GM19372 (cell line): ENCODE data around the gene SSU72.

Source experiments
- ATAC-seq: cut with Tn5 transposase; IDR thresholded peaks from one replicate; pipeline ENCODE4 v1.9.1; 2021; ENCODE audit warnings: mild to moderate bottlenecking, low read depth, moderate library complexity; ENCODE audit not compliant: unreplicated experiment

SSU72 gene

DNA sequence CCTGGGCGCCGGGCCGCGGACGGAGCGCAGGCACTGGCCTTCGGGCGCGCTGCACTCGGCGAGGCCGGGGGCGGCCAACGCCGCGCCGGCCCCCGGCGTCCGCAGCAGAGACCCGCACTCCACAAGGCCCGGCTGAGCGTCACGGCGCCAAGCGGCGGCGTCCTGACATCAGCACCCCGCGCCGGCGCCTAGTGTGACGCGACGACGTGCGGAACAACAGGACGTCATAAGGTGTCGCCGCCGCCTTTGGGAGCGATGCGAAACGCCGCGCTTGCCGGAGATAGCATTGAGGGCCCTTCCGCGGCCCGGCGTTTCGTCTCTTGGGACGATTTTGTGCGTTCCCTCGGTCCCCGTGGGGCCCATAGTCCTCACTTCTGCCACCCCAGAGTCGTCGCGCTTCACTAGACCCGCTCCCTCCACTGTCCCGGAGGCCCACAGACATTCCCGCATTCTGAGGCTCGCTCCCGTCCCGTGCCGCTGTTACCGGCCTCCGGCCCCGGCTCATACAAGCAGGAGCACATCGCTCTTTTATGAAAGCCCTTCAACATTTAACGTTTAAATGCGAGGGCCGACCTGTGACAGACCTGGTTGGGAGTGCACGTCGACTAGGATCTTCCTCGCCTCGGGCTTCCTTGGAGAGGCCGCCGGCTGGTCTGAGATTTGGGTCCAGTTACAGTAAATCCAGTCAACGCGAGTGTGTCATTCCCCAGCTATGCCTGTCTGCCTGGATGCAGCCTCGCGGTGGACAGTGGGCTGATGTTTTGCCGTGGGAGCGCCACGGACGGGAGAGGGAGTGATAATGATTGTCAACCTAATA is at the start of gene SSU72:
SSU72 (minus strand) TSS at position 143 of the 817 bp plus-strand sequence. CDS start 306 bp downstream, outside the sequence.
- ATAC-seq, result peak; percentile 89

DNA sequence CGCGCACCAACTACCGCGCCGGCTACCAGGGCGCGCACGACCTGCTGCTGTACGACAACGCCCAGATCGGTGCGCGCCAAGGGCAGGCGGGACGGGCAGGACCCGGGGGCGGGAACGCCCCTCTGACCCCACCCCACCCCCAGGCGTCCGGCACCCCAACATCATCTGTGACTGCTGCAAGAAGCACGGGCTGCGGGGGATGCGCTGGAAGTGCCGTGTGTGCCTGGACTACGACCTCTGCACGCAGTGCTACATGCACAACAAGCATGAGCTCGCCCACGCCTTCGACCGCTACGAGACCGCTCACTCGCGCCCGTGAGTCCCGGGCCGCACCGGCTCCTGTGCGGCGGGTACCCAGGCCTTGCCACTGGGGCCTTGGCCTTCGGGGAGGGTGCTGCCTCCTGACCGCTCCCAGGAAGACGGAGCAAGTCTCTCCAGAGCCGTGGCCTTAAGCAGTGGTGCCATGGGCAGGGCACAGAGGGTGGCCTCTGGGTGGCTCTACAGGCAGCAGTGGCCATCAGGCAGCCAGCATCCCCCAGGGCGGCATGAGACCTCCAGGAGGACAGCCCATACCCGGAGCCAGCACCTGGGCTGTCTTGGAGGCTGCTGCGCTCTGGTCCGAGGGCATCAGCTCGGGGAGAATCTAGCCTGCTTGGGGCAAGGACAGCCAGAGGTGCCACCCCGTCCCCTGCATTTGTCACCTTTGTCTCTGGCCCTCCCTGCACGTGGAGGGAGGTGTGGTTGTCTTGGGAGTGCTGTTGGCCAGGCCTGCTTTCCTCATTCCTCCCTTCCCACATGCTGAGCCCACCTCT is 49.2 kb upstream of the SSU72 start:
- ATAC-seq, result no peak

DNA sequence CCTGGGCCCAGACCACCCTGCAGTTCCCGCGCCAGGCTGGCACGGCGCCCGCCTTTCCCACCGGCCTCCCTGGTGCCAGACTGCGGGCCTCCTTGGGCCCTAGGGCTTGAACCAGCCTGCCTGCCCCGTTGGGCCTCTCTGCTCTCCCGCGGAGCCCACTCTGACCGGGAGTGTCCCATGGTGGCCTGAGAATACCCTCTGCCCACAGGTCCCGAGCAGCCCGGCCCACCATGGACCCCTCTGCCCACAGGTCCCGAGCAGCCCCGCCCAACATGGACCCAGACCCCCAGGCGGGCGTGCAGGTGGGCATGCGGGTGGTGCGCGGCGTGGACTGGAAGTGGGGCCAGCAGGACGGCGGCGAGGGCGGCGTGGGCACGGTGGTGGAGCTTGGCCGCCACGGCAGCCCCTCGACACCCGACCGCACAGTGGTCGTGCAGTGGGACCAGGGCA is 48.5 kb upstream of the SSU72 start:
- no peak for ATAC-seq

DNA sequence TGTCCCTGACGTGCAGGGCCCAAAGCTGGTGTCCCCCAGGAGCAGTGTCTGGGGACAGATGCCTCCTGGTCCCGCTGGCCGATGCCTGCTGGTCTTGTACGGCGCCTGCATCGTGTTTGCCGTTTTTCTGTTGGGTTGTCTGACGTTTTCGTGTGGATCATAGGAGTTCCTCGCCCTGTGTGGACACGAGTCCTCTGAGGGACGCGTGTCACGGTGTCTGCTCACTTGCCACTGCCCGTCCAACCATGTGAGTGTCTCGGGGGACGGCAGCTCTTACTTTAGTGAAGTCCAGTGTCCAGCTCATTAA is 48.1 kb upstream of the SSU72 start:
- no peak for ATAC-seq

DNA sequence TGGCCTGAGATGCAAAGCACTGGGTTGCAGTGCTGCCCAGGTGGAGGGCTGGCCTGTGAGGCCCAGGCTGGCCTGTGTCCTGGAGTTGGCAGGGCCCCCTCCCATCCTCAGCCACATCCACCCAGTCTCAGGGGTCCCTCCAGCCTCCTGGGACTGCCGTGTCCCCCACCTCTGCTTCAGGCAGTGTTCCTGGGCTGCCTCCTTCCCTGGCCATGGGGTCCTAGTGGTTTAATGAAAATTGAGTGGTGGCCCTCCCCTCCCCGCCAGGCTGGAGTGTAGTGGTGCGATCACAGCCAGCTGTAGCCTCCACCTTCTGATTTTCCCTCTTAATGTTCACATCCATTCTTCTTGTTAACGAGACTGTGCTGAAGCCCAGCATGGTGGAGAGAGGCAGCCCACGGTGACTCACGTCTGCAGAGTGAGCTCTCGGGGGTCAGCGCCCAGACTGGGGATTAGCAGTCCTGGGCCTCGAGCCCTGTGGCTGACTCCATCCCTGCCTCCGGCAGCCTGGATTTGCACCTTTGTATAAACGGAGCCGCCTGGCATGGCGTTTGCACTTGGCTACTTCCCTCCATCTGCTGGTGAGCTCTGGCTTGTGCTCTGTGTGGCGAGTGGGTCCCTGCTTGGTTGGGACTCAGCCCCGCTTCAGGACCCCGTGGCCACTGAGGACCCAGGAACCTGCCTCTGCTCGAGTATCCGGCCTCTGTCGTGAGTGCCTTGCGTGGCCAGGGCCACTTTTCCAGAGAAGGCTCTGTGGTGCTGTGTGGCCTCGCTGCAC is 47.5 kb upstream of the SSU72 start:
- ATAC-seq, result no peak

DNA sequence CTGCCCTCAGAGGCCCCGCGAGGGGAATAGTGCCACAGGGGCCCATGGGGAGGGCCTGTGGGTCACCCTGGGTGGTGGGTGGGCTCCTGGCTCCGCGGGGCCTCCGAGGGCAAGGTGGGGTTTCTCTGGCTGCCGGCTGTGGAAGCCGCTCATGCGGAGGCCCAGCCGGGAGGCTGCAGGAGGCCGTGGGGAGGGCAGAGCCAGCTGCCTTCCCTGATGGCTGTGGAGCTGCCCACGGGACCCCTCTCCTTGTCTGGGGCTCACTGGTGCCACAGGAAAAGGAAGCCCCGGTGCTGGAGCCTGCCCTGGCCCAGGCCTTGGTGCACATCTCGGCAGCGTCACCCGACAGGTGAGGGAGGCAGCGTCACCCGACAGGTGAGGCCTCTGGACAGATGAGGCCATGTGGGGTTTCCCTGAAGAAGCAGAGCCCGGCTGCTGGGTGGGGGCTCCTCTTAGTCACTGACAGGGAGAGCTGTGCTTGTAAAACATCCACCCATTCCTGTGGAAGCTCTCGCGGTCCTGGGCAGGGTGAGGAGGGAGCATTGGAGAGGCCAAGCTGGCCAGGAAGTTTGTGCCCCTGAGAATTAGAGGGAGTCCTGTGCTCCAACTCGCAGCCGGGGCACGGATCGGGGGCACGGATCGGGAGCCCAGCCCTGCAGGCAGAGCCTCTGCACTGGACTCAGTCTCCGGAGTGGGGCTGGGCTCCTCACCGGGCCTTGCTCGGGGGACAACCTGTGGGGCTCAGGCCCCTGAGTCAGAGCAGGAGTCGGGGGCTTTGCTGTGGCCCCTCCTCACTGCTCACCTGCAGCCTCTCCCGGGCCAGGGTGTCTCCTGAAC is 46.7 kb upstream of the SSU72 start:
- no peak for ATAC-seq

DNA sequence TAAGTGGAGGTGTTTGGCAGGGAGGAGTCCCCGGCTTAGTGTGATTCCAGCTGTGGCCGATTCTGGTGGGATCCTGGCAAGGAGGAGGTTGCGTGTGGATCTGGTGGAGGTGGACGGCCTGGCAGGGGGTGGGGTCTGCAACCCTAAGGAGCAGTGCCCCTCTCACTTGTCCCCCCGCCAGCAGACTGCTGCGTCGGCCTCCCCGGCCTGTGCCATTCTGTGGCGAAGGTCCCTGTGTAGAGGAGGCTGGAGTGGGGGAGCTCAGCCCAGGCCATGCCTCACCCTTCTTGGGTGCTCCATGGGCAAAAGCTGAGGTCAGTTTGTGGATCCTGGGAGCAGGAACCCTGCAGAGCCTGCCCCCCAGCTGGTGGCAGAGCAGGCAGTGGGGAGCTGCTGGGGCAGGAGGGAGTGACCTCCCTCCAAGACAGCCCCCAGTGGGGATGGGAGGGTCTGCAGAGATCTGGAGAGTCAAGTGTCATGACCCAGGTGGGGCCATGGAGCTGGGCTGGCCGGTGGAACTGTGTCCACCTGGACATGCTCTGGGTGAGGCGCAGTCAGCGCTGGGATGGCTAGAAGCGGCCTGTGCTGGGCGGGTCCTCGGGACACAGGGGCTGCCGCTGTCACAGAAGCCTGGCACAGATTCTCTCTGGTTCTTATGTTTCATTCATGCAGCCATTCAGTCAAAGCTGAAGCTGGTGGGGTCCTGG is 45.9 kb upstream of the SSU72 start:
- no peak for ATAC-seq

DNA sequence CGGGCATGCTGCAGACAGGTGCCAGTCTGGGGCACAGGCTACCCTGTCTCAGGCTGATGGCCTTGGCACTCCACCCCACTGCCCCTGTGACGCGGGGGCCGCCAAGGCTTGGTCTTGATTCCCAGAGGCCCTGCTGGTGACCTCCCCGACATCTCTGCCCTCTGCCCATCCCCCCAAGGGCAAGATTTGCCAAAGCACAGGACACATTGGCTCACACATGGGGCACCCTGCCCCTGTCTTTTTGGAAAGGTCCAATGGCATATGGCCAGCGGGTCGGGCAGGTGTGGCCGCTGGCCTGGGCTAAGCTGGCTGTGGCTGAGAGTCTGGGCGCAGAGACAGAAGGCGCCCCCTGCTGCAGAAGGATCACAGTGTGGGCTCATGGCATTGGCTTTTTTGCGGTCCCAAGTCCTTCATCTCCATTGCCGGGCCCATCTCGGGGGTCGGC is 45.3 kb upstream of the SSU72 start:
- ATAC-seq, result no peak

DNA sequence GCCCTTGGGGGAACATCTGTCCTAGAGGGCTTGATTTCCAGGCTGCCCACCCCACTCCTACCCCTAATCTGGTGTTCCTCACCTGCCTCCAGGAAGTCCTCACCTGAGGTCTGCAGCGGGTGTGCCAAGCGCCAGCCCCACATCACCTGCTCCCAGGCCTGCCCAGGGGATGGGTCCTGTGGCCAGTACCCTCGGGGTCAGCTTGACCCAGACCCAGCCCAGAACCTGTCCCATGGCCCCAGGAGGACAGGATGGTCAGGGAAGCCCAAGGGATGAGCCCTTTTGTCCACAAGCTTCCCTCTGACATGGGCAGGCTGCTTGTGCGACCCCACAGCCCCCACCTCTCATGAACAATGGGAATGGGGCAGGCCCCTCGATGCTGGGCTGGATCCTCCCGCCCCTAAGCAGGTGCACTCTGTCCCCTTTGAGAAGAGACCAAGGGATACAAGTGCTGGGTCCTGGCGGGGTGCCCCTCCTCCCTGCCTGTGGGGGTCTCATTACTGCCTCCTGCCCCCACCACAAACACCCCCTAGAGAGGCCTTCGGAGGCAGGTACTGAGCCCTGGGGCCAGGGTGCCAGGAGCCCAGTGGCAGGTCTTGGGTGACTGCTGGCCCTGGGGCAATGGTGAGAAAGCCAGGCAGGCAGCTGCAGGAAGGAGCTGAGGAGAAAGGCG is 43.9 kb upstream of the SSU72 start:
- no peak for ATAC-seq

DNA sequence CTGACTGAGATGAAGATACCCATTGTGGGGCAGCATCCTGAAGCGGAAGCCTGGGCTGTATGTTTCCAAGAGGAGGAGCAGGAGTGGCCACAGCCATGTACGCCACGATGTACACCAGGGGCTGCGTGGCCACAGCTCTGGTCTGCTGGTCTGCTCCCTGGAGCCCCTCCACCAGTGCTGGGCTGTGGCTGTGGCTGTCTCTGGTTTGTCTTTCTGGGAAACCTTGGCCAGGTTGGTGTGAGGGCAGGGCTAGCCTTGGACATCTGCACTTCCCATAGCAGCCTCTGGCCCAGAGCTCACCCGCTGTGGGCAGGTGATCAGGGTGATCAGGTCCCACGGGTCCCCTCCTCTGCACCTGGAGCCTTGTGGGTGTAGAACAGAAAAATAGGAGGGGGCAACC is 43.3 kb upstream of the SSU72 start:
- no peak for ATAC-seq

DNA sequence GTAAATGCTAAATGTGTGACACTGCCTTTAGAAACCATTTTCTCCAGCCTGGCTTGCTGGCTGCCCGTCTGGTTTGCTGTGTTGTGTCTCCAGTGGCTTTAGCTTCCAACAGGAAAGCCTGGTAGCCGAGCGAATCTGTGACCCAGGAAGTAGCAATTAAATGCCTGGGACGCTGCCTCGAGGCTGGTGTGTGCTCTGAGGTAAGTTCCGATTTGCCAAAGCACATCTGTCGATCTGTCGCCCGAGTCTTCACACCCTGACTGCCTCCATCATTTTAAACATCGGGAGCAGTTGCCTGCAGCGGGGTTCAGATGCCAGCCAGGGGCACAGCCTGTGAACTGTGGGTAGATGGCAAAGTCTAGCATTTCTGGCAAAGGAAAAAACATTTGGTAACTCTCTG is 42.9 kb upstream of the SSU72 start:
- no peak for ATAC-seq

DNA sequence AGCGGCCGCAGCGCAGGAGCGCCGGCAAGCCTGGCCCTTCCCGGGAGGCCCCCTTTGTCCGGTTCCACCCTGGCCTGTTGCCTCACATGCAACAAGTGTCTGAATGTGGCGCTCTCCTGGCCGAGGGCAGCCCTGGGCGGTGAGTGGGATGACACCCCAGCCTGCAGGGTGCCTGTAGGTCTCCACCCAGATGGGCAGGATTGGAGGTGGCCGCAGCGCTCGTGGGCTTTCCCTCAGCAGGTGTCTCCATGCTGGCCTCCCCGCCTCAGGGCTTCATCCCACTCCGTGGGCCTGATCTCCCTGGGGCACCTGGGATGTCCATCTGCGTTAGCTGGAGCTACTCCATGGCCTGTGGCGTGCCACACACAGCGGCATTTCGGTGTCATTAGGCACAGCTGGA is 42.2 kb upstream of the SSU72 start:
- ATAC-seq, result no peak

DNA sequence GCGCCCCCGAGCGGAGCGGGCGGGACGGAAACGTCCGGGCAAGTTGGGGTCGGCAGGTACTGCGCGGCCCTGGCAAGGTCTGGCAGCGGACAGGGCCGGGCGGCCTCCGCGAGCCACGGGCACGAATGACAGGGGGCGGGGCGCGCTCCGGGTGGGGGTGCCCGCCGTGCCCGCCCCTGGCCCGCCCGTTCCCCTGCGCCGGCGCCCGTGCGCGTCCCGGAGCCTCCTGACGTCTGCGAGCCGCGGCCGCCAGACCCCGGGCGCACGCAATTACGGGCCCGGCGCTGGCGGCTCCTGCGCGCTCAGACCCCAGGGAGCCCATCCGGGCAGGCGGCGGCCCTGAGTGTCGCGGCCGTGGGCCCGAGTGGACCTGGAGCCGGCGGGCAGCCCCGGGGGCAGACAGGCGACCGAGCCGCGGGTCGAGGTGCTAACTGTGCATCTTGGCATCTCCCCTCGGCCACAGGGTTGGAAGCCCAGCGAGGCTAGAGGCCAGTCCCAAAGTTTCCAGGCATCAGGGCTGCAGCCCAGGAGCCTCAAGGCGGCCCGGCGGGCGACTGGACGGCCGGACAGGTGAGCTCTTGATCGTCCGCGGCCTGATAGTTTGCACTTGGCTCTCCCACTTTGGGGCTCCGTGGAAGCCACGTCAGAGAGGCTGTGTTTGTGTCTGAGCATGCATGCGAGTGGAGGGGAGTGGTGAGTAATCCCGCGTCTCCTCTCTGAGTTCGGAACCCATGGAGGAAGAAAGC is 41.6 kb upstream of the SSU72 start:
- ATAC-seq, result peak; percentile 21

DNA sequence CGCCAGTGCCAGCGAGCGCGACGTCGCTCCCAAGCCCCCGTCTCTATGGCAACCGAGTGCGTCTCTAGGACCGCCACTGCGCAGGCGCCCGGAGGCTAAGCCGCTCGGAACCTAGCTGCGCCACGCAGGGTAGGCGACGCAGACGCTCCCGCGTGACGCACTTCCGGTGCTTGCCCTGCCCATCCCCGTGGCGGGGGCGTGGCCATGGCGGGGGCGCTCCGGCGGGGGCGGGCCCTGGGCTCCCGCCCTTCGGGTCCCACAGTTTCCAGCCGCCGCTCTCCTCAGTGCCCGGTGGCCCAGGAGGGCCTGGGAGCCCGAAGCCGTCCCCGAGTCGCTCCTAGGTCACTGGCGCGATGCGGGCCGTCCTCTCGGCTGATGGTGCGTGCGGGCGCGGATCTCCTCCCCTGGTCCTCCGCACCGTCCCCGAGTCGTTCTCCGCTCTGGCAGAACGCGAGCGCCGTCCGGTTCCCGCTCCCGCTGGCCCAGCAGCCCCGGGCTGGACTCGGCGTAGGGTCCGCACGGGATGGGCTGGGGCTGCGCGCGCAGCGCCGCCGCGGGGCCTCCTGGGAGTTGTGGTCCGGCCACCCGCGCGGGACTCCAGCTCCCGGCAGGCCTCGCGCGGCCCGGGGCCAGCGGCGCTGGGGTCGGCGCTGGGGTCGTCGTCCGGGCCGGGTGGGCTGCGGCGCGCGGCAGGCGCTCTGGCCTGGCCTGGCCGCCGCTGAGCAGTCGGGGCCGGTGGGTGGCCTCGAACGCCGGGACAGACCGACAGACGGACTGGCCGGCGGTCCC is 40.8 kb upstream of the SSU72 start, which contains the start of gene MIB2:
MIB2 (plus strand) TSS at position 245 of the 789 bp plus-strand sequence. CDS start 7,953 bp downstream, outside the sequence.
- ATAC-seq, result peak; percentile 83

DNA sequence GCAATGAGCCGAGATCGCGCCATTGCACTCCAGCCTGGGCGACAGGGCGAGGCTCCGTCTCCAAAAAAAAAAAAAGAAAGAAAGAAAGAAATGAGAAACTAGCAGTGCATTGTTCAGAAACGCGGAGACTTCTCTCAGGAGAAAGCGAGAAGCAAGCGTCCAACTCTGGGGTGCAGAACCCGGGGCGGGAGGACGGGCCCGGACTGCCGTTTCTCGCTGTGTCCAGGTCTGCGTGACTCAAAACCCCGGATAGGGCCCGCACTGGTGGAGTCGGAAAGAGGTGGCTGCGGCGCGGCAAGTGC is 40.2 kb upstream of the SSU72 start:
- no peak for ATAC-seq

DNA sequence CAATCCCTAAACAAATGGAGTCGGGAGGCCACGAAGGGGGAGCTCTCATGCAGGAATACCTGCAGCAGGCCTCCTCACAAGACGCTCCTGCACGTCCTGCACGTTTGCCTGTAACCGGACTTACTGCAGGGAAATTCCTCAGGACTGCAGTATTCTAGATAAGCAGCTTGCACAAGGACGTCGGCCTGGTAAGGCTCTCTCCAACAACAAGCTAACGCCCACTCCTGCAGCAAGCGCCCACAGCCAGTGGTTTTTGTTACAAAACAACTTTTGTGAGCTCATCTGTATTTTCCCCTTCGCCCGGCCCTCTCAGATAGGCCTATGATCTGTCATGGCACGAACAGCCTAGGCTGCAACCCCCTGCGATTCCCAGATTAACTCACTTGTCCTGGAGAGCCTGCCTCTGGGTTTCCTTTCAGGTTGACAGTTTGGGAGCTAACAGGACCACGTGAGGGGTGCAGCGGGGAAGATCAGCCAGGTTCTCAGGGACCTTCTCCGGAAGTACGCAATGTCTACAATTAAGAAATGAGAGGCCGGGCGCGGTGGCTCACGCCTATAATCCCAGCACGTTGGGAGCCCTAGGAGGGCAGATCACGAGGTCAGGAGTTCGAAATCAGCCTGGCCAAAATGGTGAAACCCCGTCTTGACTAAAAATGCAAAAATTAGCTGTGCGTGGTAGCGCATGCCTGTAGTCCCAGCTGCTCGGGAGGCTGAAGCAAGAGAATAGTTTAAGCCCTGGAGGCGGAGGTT is 39.7 kb upstream of the SSU72 start:
- no peak for ATAC-seq

DNA sequence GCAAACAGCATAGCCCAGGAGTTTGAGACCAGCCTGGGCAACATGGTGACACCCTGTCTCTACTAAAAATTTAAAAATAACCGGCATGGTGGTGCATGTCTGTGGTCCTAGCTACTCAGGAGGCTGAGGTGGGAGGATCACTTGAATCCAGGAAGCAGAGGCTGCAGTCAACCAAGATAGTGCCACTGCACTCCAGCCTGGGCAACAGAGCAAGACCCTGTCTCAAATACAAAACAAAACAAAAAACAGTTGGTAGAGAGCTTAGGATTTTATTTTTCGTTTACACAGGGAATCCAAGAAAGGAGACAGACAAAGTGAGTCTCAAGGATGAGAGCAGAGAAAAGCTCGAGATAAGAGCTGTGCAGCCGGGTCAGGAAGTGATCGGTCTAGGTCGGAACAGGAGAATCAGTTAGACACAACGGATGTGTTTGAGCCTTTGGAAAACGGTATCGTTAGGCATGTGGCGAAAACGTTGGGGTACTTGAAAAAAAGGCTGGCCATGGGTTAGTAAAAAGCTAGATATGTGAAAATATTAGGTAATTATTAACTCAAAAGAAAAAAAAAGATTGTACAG is 38.9 kb upstream of the SSU72 start:
- no peak for ATAC-seq
